Bronchial epithelial cell (primary cell): ENCODE results near the gene SERTAD1. TPM values are rescaled to one million over a fixed set of nuclear protein-coding genes. Genes with fewer than 3 reads are reported as not detected.

Source experiments
- DNase-seq: peaks from one replicate; pipeline ENCODE4 v3.0.0-alpha.2; 2010; ENCODE audit warnings: low read depth
- FAIRE-seq: peaks from 2 replicates; lab custom pipeline; 2011; peaks lifted over from hg19 to GRCh38; lab: Jason Lieb, UNC
- H3K27me3 ChIP-seq: 2 replicates; pipeline ENCODE4 v1.5.1; 2011; ENCODE audit warnings: low read length; ENCODE audit not compliant: control insufficient read depth, insufficient read depth
- H3K36me3 ChIP-seq: 2 replicates; pipeline ENCODE4 v1.5.1; 2011; ENCODE audit warnings: low read length; ENCODE audit not compliant: control insufficient read depth, insufficient read depth
- H3K4me3 ChIP-seq: 2 replicates; pipeline ENCODE4 v1.5.1; 2011; ENCODE audit warnings: mild to moderate bottlenecking, low read depth, low read length, control low read depth
- CTCF ChIP-seq: IDR thresholded peaks from 2 replicates; pipeline ENCODE4 v1.5.1; 2011; ENCODE audit warnings: mild to moderate bottlenecking, moderate library complexity, low read length, control low read depth, inconsistent platforms; ENCODE audit not compliant: insufficient read depth, severe bottlenecking
- total RNA-seq: library from RNA; depleted of rRNA; stranded (reverse); fragments of >200 nt; gene quantifications from 2 replicates; pipeline ENCODE4 v1.2.1, GENCODE V29; 2014

The SERTAD1 gene
- total RNA-seq, 1 donor from 2014 or later, result 41.6 TPM

- DNase-seq, result no peak
- H3K36me3 ChIP-seq, result peaks cover 25% of the 10 kb centered on the region
- FAIRE-seq, result no peak
- H3K4me3 ChIP-seq, result no peak overlapping the region
- H3K27me3 ChIP-seq, result no peaks in the 10 kb centered on the region
- no peak for TF ChIP-seq CTCF
Measured at GRCh38 chr19:40371802-40372122, 54.0 kb downstream of the SERTAD1 start.

Other genes starting within 250 kb of the SERTAD1 start
- gene MAP3K10, start 234.6 kb downstream of the SERTAD1 start, total RNA-seq, result 5.0 and 7.9 TPM in 2 replicates
- gene TTC9B, start 207.6 kb downstream of the SERTAD1 start, total RNA-seq, result not detected in 2 replicates
- gene CCNP, start 199.3 kb downstream of the SERTAD1 start, total RNA-seq, result not detected in 2 replicates
- gene AKT2, start 140.6 kb downstream of the SERTAD1 start, total RNA-seq, result 54.8 and 57.9 TPM in 2 replicates
- gene C19orf47, start 77.6 kb downstream of the SERTAD1 start, total RNA-seq, result 3.7 and 4.7 TPM in 2 replicates
- gene PLD3, start 77.3 kb downstream of the SERTAD1 start, total RNA-seq, result 162 and 199 TPM in 2 replicates
- 0.26 TPM in 1 of 2 replicates, not detected in the other for gene HIPK4, start 35.8 kb downstream of the SERTAD1 start, total RNA-seq
- 1.4 and 1.8 TPM in 2 replicates for gene PRX, start 12.6 kb downstream of the SERTAD1 start, total RNA-seq
- 23.2 and 33.7 TPM in 2 replicates for gene SERTAD3, start 18.3 kb upstream of the SERTAD1 start, total RNA-seq
- gene BLVRB, start 39.8 kb upstream of the SERTAD1 start, total RNA-seq, result 682 and 797 TPM in 2 replicates
- gene SPTBN4, start 41.0 kb upstream of the SERTAD1 start, total RNA-seq, result 0.53 and 1.8 TPM in 2 replicates
- gene SHKBP1, start 150.9 kb upstream of the SERTAD1 start, total RNA-seq, result 29.2 and 29.4 TPM in 2 replicates
- gene LTBP4, start 175.4 kb upstream of the SERTAD1 start, total RNA-seq, result 20.7 and 21.6 TPM in 2 replicates